ENCODE results near the gene NPLOC4.
"Not testable (repeated sequence)": the region's sequence is repeated elsewhere in the genome, so short reads cannot be mapped to it uniquely, and the experiment has no call there.

NPLOC4 gene

DNA sequence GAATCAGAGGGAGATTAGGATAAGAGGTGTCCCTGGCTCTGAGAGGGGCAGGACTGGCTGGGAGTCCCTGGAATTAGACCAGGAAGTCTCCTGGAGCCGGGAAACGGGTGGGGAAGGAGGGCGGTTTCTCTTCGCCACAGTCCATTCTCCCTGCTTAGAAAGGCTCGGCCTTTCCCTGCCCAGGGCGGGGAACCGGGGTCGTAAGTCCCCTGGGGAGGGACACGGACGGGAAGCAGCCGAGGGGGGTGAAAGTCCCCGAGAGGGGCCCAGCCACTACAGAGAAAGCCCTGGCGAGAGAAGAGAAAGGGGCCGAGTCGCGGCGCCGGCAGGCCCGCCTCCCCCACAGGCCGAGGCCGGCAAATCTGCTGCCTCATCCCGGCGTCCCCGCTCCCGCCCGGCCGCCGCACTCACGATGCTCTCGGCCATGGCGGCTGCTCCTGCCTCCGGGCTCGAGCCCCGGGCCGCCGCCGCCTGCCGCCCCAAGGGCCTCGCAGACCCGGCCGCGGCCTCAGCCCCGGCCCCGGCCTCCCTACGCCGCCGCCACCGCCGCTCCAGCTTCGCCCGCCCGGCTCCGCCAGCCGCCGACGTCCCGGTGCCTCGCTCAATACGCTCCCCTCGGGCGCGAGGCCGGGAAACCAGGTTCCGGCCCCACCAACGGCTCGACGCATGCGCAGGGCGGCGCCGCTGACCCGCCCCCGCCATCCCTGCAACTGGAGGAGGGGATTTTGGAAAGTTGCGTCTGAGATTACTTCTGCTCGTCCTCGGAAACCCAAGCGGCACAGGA is at the start of gene NPLOC4, which contains the start of gene TSPAN10:
TSS of gene NPLOC4 (minus strand) at position 608 of the 784 bp plus-strand sequence. CDS start at position 426, 182 bp downstream.
TSS of gene TSPAN10 (plus strand) at position 692 of the 784 bp plus-strand sequence. CDS start 5,217 bp downstream, outside the sequence.
- peak; percentile 79 to 81 for DNase-seq (ENCODE audit: low read depth in 2 of 2)

DNA sequence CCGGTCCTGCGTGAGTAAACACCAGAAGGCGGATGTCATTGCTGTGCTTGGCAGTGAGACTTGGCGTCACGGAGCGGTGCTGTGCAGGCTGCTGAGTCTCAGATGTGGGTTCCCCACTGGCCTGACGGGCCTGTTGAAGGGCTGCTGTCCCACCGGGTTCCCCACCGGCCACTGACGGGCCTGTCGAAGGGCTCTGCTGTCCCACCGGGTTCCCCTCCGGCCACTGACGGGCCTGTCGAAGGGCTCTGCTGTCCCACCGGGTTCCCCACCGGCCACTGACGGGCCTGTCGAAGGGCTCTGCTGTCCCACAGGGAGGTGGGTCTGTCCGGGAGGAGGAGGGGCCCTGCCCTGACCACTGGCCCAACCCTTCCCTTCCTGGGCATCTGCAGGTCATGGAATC is 49.7 kb upstream of the NPLOC4 start:
- no peak for DNase-seq (ENCODE audit: low read depth in 2 of 2)

DNA sequence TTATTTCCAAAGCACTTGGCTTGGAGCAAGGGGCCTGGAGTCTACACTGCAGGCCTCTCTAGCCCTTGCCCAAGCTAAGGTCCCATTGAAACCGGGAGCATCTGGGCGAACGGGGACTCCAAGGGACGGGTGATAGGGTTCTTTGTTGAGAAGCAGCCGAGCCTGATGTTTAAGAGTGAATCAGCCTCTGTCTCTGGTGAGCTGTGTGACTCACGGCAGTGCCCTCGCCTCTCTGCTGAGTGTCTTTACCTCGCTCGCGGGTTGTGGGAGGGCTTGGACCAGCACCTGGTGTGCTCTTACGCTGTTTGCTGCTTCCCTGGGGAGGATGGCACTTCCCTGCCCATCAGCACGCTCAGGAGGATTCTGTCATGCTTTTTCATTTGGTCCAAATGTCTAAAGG is 48.2 kb upstream of the NPLOC4 start:
- peak in 1 of 2 donors; percentile 41 for DNase-seq (ENCODE audit: low read depth in 2 of 2)

DNA sequence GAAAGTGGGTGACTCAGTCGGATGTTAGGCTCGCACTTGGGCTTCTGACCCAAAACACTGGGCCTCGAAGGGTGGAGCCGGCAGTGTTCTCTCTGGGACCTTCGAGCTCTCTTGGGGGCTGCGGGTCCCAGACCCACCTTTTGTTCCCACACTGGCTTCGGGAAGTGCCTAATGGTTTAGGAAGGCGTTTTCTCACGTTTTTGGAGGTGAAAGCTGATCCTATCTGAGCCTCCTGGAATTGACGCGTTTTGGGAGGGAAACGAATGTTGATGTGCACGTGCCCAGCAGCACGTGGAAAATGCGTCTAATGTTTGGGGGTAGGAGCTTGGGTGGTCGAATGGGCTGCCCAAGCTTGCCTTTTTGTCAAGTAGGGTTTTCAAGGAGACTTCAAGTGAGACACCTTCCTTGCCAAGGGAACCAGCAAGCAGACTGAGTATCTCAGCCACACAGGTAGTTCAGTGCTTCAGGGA is 47.6 kb upstream of the NPLOC4 start:
- DNase-seq (ENCODE audit: low read depth in 2 of 2), result no peak

DNA sequence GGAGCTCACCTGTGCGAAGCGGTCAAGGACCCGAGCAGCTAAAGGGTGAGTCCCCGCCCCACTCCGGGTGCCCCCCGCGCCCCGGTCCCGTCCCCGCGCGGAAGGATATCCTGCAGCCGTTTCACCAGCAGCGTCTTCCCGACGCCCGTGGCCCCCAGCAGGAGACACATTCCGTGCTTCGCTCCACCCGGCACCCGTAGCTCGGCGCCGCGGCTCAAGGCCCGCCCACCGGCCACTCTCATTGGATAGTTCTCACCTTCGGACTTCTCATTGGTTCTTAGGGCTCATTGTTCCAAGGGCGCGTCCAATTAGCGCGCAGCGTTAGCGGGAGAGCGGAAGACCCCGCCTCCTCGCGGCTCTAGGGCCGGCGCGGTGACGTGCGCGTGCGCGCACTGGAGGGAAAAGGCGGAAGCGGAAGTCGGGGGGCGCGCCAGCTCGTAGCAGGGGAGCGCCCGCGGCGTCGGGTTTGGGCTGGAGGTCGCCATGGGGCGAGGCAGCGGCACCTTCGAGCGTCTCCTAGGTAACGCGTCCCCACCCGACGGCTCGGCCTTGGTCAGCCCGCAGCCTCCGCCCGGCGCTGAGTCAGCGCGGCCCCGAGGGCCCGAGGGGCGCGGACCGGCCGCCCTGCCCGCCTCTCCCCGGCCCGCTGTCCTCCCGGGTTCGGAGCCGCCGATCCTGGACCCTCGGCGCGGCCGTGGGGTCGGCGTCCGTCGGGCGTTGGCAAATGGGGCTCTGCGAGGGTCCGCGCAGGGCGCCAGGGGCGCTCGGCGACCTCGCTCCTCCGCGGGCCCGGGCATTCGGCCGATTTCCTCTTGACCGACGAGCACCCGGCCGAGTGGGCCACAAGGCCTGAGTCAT is 46.9 kb upstream of the NPLOC4 start, which contains the start of the genes ARL16 and HGS:
TSS of gene ARL16 (minus strand) at position 214 of the 858 bp plus-strand sequence. CDS start at position 170, 44 bp downstream.
TSS of gene HGS (plus strand) at position 428 of the 858 bp plus-strand sequence. CDS start at position 484, 56 bp downstream.
- DNase-seq (ENCODE audit: low read depth in 2 of 2), result peak; percentile 96 to 97

DNA sequence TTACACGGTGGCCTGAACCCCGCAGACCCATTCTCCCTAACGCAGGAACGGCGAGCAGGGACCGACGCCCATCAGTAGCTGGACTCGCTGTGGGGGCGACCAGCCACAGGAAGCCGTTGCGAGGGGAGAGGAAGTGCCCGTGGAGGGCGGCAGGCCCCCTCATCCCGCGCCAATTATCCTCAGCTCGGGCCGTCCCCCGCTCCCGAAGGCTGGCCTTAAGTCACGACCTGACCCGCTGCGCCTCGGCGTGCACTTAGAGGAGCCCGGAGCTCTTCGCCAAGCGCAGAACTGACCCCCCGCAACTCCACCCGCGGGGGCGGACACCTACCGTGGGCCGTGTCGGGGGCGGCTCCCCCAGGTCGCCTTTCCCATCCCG is 46.3 kb upstream of the NPLOC4 start:
- DNase-seq (ENCODE audit: low read depth in 2 of 2), result no peak

DNA sequence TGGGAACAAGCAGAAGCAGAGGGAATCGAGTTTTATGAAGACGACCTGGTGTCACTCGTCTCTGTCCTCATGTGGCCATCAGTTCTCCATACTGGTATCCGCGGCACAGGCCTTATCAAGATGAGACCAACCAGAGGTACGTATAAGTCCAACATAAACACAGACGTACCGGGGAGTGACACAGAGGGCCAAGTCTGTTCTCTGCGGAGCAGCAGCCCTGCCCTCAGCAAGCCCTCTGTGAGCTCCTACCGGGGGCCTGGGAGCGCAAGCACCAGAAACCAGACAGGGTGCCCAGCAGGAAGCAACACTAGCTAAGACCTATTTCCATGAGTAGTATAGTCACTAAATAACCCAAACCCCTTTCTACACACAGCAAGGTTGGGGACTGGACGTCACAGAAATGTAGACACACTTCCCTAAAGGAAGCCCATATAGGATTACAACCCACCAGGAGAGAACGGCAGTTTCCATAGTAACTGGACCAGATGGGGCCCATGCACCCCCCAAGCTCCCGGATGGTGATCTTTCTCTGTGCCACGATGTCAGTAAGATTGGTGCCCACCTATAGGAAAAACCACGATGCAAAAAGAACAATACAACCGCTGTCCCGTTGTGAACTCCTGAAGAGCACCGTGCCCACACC is 45.8 kb upstream of the NPLOC4 start:
- DNase-seq (ENCODE audit: low read depth in 2 of 2), result no peak

DNA sequence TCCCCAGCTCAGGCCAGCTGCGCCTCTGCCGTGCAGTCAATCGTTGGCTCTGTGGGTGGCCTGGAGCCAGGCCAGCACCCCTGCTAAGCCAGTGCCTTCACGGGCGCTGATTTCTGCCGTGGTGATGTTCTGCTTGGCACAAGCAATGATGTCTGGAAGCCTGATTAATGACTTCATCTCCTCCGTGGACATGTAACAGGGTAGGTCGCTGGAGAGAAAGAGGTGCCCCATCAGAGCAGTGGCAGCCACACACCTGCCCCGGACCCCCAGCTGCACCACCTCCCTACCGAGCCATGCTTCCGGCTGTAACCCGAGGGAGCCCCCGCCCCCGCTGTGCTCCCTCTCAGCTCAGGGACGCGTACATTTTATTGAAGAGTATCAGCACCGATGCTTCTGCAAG is 44.8 kb upstream of the NPLOC4 start:
- no peak for DNase-seq (ENCODE audit: low read depth in 2 of 2)

DNA sequence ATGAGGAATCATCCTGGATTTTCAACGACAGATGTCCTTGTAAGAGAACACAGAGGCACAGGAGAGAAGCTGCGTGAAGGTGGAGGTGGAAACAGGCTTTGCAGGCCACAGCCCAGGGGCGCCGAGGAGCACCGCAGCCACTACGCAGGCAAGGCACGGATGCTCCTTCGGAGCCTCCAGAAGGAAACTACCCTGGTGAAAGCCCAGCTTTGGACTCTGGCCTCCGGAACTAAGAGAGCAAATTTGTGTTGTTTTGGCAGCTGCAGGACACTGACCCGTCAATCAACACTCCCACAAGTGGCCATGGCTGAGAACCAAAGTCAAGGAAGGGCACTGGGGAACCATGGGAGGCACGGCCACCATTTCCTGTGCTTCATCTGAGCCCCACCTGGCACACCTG is 43.2 kb upstream of the NPLOC4 start:
- DNase-seq (ENCODE audit: low read depth in 2 of 2), result no peak

DNA sequence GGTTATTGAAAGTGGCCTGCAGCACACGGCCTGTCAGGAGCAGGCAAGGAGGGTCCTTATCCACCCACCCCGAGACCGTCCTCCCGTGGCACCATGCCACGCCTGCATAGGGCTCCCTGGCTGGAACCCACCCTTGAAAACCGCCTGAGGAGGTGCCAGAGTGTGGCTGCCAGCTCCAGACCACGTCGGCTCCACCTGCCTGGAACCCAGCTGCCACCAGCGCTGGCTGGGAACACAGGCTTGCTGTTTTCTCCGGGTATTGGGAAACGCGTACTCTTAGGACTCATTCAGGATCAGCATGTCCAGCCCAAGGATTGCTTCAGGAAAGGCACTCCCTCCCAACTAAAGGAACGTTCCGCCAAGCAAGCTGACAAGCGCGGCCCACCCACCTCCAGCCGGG is 40.0 kb upstream of the NPLOC4 start:
- DNase-seq (ENCODE audit: low read depth in 2 of 2), result no peak

DNA sequence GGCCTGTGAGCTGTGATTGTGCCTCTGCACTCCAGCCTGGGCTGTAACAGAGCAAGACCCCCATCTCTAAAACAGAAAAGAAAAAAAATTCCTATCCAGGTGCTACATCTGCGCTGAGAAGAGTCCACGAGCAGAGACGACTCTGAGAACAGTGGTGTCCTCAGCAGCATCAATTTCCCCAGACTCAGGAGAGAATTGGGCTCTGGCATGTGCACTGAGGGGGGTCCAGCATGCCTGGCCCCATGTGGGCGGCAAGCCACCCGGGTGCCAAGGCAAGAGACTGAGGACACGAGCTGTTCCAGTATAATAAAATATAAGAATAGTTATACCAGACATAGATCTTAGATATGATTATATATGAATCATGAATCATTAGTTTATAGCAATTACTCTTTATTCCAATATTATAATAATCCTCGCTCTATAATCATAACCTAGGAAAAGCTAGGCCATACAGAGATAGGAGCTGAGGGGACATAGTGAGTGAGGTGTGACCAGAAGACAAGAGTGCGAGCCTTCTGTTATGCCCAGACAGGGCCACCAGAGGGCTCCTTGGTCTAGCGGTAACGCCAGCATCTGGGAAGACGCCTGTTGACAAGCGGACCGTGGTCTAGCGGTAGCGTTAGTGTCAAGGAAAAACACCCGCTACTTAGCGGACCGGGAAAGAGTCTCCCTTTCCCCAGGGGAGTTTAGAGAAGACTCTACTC is 38.8 kb upstream of the NPLOC4 start:
- DNase-seq (ENCODE audit: low read depth in 2 of 2), result not testable (repeated sequence)

DNA sequence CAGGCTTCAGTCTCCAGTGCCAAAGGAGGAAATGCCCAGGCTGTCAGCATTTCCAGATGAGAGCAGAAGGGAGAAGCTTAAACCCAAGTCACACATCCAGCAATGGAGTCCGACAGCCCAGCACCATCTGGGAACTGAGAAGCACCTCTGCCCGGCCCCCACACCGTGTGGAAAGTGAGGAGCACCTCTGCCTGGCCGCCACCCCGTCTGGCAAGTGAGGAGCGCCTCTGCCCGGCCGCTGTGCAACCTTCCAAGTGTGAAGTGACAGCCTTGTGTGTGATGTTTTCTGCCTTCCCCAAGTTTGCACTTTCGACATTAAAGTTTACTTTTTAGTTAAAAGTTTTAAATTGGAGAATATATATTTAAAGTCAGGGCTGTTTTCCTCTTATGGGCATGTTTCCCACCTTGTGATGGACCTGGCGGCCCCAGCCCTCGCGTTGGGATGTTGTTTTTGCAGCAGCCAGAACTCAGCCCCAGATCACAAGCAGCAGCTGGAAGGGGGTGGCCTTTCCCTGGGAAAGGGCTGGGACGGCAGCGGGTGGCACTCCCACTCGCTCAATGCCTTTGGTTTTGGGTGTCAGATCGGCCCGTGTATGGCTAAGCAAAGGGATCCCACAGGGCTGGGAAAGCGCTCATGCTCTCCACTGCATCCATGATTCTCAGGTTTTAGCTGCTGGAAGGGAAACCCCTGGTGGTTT is 36.8 kb upstream of the NPLOC4 start:
- no peak for DNase-seq (ENCODE audit: low read depth in 2 of 2)

DNA sequence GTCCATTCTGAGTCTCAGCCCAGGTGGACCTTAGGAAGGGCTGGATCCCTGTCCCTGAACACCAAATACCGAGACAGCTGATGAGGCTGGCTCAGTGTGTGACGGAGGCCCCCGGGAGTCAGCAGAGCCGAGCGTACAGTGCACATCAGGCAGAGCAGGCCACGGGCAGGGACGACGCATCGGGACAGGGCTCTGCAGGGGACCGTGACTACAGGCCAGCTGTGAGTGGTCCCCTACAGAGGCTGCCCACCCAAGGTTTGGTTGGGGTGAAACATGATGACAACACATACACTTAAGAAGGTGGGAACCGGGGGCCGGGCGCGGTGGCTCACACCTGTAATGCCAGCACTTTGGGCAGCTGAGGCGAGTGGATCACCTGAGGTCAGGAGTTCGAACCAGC is 36.0 kb upstream of the NPLOC4 start:
- no peak for DNase-seq (ENCODE audit: low read depth in 2 of 2)

DNA sequence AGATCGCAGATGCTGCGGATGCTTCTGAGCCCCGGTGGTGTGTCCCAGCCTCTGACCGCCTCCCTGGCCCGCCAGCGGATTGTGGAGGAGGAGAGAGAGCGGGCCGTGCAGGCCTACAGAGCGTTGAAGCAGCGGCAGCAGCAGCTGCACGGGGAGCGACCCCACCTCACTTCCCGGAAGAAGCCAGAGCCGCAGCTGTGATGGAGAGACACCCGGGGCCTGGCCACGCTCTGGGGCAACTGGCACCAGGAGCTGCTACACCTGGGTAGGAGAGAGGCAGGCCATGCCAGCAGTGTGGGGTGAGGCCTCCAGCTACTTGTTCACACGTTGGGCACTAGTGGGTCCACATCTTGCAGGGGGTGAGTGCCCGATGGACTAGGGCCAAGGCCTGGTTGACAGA is 35.6 kb upstream of the NPLOC4 start:
- no peak for DNase-seq (ENCODE audit: low read depth in 2 of 2)

DNA sequence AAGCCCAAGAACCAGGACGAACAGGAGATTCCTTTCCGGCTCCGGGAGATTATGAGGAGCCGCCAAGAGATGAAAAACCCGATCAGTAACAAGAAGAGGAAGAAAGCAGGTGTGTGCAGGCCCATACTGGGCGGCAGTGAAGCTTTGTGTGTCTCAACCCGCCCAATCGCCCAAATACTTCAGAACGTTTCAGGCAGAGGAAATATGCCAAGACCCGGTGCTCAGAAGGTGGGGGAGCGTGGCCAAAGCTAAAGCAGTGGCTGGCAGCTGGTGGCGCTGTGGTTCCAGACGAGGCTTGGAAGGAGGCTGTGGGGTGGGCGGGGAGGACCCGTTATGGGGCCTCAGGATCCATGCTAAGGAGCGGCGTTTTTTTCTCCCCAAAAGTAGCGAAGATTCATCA is 30.8 kb upstream of the NPLOC4 start:
- no peak for DNase-seq (ENCODE audit: low read depth in 2 of 2)

DNA sequence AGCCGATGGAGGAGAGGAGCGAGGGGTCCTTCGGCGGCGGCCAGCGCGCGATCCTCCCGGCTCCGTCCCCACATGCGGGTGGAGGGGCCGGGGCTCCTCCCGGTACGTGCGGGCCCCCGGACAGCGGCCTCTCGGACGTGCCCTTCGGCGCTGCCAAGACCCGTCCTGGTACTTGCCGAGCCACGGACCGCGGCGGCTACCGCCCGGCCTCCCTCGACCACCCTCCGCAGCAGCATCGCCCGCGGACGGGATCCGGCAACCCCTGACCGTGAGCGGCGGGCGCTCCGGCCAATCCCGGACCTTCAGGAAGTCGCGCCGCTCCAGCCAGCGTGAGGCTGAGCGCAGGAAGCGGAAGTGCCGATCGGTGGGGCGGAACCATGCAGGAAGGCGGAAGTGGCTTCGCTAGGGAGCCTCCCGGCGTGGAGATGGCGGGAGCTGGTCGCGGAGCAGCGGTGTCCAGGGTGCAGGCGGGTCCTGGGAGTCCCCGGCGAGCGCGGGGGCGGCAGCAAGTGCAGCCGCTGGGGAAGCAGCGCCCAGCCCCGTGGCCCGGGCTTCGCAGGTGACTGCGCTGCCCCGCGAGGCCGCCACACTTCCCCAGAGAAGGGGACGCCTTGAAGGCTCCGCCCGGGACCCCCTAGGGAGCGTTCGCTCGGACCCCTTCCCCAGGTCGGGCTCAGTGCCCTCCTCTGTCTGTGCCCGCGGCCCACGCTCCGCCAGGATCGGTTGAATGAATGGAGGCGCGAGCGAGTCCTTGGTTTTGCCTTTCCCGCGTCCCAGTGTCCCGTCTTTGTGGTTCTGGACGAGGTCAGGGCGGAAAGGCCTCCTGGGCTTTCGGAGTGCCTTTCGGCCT is 29.7 kb upstream of the NPLOC4 start, which contains the start of the genes CCDC137 and OXLD1:
TSS of gene CCDC137 (plus strand) at position 396 of the 850 bp plus-strand sequence. CDS start at position 426, 30 bp downstream.
TSS of gene OXLD1 (minus strand) at position 264 of the 850 bp plus-strand sequence. CDS start at position 236, 28 bp downstream.
- peak; percentile 88 to 90 for DNase-seq (ENCODE audit: low read depth in 2 of 2)

DNA sequence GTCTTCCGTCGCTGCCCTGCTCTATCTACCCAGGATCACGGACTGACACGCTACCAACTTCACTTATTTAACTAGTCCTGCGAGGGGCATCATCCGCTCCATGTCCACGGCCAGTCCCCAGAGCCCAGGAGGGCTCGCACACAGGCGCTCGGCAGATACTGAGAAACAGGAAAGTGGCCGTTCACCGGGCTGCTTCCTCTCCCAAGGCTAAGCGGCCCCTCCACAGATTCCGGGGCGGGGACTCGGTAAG is 29.1 kb upstream of the NPLOC4 start:
- DNase-seq (ENCODE audit: low read depth in 2 of 2), result peak in 1 of 2 donors; percentile 10

DNA sequence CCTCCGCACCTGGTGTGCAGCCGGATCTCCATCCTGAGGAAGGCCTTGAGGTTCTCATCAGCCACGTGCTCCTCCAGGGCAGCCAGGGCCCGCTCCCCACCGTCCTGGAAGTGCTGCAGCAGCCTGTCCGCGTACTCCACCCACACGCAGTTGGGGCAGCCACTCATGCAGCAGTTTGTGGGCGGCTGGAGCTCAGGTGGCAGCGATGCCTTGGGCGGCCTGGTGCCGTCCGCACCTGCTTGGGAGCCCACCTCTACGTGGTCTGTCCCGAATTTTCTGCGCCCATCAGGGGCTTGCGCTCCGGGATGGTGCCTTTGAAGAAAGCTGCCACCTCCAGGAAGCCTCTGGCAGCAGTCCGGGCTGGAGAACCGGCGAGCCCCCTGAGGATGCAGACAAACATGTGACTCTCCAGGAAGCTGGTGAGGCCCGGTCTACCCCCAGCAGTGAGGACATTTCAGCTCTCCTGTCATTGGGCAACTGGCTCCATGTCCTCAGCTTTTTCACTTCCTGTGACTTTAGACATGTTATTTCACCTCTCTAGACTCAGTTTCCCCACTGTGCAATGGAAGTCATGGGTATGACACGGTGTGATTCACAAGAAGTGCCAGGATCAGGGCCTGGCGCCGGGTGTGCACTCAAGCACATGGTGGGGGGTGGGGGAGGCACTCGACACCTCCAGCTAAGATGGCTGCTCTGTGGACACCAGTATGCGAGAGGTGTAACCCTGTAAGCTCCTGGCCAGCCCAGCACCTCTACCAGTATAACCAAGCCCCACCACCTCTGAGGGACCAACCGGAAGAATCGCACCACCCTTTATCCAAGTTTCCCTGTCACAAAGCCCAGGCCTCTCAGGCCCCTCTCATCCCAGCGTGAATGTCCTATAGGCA is 28.5 kb upstream of the NPLOC4 start:
- DNase-seq (ENCODE audit: low read depth in 2 of 2), result peak; percentile 43 to 52

DNA sequence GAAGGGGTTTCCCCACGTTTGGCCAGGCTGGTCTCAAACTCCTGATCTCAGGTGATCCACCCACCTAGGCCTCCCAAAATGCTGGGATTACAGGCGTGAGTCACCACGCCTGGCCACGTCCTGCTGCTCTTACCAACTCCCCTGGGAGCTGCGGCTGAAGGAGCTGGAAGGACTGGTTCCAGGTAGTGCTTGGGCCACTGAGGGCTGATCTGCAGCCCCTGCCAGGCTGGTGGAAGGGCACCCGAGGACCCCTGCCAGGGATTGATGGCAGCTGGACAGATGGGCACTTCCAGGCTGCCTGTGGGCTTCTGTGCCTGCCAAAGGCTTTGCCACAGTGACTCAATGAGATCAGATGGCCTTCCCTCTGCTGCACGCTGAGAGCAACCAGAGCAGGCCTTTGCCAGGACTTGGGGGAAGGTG is 27.1 kb upstream of the NPLOC4 start:
- no peak for DNase-seq (ENCODE audit: low read depth in 2 of 2)
